NCI-H748 (cell line): Measurements from ENCODE around the gene MARS2.
A peak's percentile ranks its signal among the peaks of the same experiment; 100 is the strongest.
"Not testable (repeated sequence)": the region's sequence is repeated elsewhere in the genome, so short reads cannot be mapped to it uniquely, and the experiment has no call there.

Source experiments
- DNase-seq: peaks from one replicate; lab custom pipeline; 2025; ENCODE audit not compliant: unreplicated experiment; lab: John Stamatoyannopoulos, UW

The MARS2 gene

DNA sequence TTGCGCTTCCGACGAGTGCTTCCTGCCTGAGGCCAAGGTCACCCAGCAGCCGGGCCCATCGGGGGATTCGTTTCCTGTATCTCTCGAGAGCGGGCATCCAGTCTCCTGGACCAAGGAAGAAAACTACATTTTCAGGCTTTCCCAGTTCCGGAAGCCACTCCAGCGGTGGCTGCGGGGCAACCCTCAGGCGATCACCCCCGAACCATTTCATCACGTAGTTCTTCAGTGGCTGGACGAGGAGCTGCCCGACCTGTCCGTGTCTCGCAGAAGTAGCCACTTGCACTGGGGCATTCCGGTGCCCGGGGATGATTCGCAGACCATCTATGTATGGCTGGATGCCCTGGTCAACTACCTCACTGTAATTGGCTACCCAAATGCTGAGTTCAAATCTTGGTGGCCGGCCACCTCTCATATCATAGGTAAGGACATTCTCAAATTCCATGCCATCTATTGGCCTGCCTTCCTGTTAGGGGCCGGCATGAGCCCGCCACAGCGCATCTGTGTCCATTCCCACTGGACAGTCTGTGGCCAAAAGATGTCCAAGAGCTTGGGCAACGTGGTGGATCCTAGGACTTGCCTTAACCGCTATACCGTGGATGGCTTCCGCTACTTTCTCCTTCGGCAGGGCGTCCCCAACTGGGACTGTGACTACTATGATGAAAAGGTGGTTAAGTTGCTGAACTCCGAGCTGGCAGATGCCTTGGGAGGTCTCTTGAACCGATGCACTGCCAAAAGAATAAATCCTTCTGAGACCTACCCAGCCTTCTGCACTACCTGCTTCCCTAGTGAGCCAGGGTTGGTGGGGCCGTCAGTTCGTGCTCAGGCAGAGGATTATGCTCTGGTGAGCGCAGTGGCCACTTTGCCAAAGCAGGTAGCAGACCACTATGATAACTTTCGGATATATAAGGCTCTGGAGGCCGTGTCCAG, 1.0 kb downstream of the MARS2 start:
- no peak for DNase-seq

DNA sequence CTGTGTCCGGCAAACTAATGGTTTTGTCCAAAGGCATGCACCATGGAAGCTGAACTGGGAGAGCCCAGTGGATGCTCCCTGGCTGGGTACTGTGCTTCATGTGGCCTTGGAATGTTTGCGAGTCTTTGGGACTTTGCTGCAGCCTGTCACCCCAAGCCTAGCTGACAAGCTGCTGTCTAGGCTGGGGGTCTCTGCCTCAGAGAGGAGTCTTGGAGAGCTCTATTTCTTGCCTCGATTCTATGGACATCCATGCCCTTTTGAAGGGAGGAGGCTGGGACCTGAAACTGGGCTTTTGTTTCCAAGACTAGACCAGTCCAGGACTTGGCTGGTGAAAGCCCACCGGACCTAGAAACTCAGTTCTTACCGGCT, 1.7 kb downstream of the MARS2 start:
- DNase-seq = no peak

DNA sequence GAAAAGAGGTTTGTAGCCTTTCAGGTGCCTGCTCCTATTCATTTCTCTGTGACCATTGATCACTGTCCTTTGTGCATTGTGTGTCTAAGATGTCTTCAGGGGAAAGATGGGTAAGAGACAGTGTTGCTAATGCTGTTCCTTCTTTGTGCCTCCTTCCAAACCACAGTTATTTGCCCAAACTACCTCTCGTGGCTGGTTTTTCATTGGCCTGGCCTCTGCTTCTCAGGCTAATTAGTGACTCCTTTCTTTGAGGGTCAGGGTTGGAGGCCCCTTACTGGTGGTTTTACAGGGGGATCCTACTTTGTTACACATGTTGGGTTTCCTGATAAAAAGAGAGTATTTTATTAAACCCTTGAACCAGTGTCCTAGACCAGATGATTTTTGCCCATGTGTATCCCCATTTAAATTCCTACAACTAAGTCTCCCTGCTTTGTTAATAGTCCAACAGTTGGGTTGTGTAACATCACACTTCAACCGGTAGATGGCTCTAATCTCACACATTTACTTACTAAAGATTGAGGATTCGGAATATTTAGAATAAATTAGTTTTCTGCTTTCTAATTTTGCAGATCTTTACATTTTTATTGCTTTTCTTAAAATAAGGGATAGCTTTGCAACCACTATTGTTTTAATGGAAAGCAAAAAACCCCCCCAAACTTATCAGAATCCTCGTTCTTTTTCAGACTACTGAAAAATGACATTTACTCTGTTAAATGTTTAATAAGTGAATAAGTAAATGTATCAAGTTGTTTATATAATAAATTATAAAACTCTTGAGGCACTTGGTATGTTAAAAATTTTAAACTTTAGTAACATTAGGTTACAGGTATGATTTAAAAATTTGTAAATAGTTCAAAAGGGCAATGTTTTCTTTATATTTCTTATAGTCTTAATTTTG, 2.4 kb downstream of the MARS2 start:
- peak; percentile 58 for DNase-seq

DNA sequence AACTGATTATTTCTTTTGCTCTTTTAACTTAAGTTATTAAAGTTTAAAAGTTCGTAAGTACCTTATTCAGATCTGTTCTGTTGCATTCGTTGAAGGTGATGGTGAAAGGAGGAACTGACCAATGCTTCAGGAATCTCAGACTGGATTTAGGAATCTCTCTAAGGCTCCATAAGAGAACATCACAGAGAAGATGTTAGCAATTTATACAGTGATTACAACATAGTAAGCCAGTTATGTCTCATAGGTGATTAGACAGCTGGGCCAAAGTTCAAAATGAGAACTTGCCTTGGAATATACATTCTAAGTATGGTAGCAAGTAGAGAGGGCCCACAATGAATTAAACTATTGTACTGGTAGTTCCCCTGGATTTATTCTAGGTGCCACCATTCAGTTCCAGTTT, 3.2 kb downstream of the MARS2 start:
- no peak for DNase-seq

DNA sequence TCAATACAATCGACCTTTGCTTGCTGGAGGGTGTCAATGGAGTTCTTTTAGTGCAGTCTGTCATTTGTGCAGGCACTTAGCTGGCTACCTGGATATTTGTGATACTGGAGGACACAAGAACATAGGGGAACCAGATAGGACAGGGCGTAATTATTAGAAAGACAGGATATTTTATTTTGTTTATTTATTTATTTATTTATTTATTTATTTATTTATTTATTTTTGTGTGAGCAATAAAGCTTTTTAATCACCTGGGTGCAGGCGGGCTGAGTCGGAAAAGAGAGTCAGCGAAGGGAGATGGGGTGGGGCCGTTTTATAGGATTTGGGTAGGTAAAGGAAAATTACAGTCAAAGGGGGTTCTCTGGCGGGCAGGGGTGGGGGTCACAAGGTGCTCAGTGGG, 4.0 kb downstream of the MARS2 start:
- DNase-seq = not testable (repeated sequence)

DNA sequence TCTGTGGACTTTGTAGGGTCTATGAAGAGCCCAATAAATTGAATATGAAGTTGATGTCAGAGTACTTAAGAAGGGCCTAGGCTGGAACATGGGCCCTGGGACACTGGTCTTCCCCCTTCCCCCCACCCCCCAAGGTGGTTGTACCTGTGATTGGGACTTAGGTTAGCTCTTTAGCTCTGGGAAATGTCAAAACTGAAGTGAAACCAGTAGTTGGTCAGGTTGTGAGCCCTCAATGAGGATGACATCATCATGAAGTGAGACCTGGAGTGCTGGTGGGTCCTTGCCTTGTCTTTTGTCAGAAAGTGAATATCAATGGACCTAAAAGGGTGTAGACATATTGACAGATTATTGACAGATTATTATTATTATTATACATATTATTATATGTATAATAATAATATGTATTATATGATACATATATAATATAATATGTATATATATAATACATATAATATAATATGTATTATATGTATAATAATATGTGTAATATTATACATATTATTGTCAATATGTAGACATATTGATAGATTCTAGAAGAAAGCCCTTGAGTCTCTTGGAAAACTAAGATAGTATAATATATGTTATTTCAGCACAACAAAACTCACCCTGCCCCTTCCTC, 5.4 kb downstream of the MARS2 start:
- no peak for DNase-seq

DNA sequence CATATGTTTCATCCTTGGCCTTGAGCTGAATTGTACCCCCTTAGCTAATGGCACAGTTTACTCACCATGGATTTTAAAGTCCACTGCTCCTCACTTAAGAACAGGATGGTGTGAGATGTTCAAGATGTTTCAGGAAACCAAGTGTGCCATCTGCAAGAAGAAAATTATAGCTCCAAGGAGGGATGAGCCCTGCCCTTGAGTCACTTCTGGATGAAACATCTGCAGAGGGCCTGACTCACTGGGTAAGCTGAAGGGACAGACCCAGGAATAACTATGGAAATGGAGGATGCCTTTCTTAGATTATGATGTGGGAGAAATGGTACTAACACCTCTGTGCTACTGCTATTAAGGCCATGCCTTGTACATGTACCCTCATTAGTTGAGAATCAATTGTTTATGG, 6.4 kb downstream of the MARS2 start:
- DNase-seq = no peak

DNA sequence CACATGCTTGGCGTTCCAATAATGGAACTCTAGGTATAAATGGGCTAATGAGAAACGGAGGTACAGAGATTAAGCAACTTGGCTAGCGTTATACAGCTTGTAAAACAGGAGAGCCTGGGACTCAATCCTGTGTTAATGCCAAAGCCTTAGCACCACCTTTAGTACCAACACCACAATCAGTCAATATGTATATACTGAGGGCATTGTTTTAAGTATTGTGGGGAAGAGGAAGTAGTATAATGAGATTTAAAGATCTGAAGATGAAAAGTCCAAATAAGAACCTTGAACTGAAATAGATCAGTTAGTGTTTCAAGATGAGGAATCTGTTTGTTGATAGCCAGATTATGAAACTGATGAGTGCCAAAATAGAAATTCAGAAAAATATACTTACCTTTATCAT, 8.1 kb downstream of the MARS2 start:
- DNase-seq = no peak

DNA sequence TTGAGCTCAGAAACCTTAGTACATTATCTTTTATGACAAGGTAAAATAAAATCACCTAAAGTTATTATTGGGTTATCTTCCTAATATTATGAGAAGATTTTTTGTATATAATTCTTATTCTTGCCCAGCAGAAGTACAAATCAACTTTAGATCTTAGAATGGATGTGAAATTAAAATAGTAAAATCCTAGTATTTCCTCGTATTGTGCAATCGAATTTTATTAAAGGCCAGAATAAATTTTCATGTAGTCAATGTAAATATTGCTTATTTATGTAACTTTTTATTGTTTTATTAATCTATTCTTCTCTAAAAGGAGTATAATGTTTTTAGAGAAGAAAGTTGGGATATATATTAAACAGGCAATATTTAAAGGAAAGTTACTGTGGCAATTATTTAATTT, 12.7 kb downstream of the MARS2 start:
- no peak for DNase-seq

DNA sequence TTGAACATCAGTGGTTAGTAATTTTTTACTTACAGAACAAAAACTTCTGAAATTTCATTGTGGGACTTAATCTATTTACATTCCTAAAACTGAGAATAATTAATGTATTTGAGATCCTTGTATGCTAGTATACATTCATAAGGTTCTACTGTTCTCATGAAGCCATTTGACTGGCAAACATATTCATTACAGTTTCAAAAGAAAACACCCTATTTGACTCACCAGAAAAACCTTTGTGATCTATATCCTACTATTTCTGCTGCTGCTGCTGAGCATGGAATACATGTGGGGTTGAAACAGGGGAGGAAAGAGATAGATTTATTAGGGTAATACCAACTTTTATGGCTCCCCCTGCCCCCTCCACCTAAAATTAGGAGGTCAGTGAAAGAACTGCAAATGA, 21.8 kb downstream of the MARS2 start:
- DNase-seq = no peak

DNA sequence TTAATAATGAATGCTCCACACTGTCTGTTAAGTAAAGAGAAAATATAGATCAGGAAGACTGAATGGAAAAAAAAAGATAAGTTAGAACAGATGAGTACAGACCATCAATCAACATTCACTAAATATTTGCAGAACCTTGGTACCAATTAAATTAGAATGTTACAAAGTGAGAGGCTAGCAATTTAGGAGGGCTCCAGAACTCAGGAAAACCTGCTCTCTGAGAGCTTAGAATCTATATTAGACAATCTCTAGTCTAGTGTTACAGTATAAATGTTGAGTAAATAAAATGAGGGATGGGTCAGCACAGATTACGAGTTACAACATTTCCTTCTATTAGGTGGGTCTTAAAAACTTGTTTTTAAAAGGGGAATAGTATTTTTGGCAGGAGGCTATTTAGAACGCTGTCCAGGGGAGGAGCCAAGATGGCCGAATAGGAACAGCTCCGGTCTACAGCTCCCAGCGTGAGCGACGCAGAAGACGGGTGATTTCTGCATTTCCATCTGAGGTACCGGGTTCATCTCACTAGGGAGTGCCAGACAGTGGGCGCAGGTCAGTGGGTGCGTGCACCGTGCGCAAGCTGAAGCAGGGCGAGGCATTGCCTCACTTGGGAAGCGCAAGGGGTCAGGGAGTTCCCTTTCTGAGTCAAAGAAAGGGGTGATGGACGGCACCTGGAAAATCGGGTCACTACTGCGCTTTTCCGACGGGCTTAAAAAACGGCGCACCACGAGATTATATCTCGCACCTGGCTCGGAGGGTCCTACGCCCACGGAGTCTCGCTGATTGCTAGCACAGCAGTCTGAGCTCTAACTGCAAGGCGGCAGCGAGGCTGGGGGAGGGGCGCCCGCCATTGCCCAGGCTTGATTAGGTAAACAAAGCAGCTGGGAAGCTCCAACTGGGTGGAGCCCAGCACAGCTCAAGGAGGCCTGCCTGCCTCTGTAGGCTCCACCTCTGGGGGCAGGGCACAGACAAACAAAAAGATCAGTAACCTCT, 23.7 kb downstream of the MARS2 start:
- DNase-seq = peak; percentile 53

DNA sequence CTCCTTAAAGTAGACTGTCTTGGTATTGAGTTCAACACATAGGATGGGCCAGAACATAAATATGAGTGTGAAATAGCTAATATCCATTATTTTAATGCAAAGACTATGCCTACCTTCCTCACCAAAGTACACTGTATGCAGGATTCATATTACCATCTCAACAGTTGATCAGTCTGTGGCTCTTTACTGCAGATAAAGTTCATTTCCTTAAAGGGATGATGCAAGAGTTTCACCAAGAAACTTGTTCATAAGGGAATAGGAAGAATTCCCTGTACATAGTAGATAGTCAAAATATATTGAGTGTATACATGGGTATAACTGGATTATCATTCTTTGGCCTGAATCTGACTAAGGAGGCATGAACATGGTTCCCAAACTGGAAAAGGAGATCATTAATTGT, 35.0 kb downstream of the MARS2 start:
- DNase-seq = no peak
